ENCODE results near the gene NRXN3.

NRXN3 gene

GRCh38 chr14:79356040-79356439, 1185.9 kb downstream of the NRXN3 start:
- peak in 2 of 3 experiments; percentile 26 to 47 for TF ChIP-seq CTCF (IDR thresholded peaks at IDR 0.05; ENCODE audit: unreplicated experiment in 3 of 3)
- H3K36me3 Mint-ChIP-seq (ENCODE audit: low read depth) = no peaks in the 10 kb centered on the region
- H3K4me1 Mint-ChIP-seq = peaks cover 20% of the 10 kb centered on the region
- no peaks in the 10 kb centered on the region for H3K9me3 Mint-ChIP-seq
- H3K4me3 Mint-ChIP-seq = no peak overlapping the region
- peak overlapping the region in 2 of 3 experiments; percentile 42 to 76 for H3K27ac Mint-ChIP-seq
- no peaks in the 10 kb centered on the region for H3K27me3 Mint-ChIP-seq (ENCODE audit: low read depth)

- Mint-ChIP-seq H3K36me3 (ENCODE audit: low read depth) (no peaks in the 10 kb centered on the region), H3K4me3 (no peak overlapping the region), H3K4me1 (peaks cover 7% of the 10 kb centered on the region), H3K9me3 (no peaks in the 10 kb centered on the region), H3K27ac (no peak overlapping the region), H3K27me3 (ENCODE audit: low read depth) (no peaks in the 10 kb centered on the region)
- no peak for TF ChIP-seq CTCF (IDR thresholded peaks at IDR 0.05; ENCODE audit: unreplicated experiment in 3 of 3)
Measured at GRCh38 chr14:79357307-79357706, 1187.1 kb downstream of the NRXN3 start.

GRCh38 chr14:79363291-79363690, 1193.1 kb downstream of the NRXN3 start:
- no peaks in the 10 kb centered on the region for H3K9me3 Mint-ChIP-seq
- peak in 1 of 3 experiments; percentile 11 for TF ChIP-seq CTCF (IDR thresholded peaks at IDR 0.05; ENCODE audit: unreplicated experiment in 3 of 3)
- no peak overlapping the region for H3K27ac Mint-ChIP-seq
- H3K27me3 Mint-ChIP-seq (ENCODE audit: low read depth) = no peaks in the 10 kb centered on the region
- H3K4me3 Mint-ChIP-seq = no peak overlapping the region
- no peaks in the 10 kb centered on the region for H3K36me3 Mint-ChIP-seq (ENCODE audit: low read depth)
- no peaks in the 10 kb centered on the region for H3K4me1 Mint-ChIP-seq

- H3K9me3 Mint-ChIP-seq = no peaks in the 10 kb centered on the region
- no peaks in the 10 kb centered on the region for H3K27me3 Mint-ChIP-seq (ENCODE audit: low read depth)
- peaks cover 6% of the 10 kb centered on the region for H3K4me1 Mint-ChIP-seq
- TF ChIP-seq CTCF (IDR thresholded peaks at IDR 0.05; ENCODE audit: unreplicated experiment in 3 of 3) = no peak
- no peak overlapping the region for H3K4me3 Mint-ChIP-seq
- no peaks in the 10 kb centered on the region for H3K36me3 Mint-ChIP-seq (ENCODE audit: low read depth)
- peak overlapping the region in 2 of 3 experiments; percentile 4 to 51 for H3K27ac Mint-ChIP-seq
Measured at GRCh38 chr14:79369359-79370332, 1199.5 kb downstream of the NRXN3 start.

- H3K4me1 Mint-ChIP-seq = peaks cover 6% of the 10 kb centered on the region
- no peak for TF ChIP-seq CTCF (IDR thresholded peaks at IDR 0.05; ENCODE audit: unreplicated experiment in 3 of 3)
- H3K9me3 Mint-ChIP-seq = no peaks in the 10 kb centered on the region
- no peak overlapping the region for H3K27ac Mint-ChIP-seq
- H3K4me3 Mint-ChIP-seq = no peak overlapping the region
- H3K27me3 Mint-ChIP-seq (ENCODE audit: low read depth) = peaks cover 5% of the 10 kb centered on the region
- H3K36me3 Mint-ChIP-seq (ENCODE audit: low read depth) = no peaks in the 10 kb centered on the region
Measured at GRCh38 chr14:79370969-79371368, 1200.8 kb downstream of the NRXN3 start.
